Occipital lobe (tissue), 2 donors: Measurements from ENCODE around the gene KITLG. TPM values are rescaled to one million over a fixed set of nuclear protein-coding genes. Genes with fewer than 3 reads are reported as not detected.
"Not testable (repeated sequence)": the region's sequence is repeated elsewhere in the genome, so short reads cannot be mapped to it uniquely, and the experiment has no call there.

Source experiments
- DNase-seq: peaks from one replicate; lab custom pipeline; 2025; lab: John Stamatoyannopoulos, UW
- total RNA-seq: library from RNA; depleted of rRNA; stranded (reverse); fragments of >200 nt; gene quantifications from one replicate; pipeline ENCODE4 v1.2.3, GENCODE V29; 2014

The KITLG gene
- total RNA-seq, 1 donor from 2014 or later: 90.8 TPM

DNA sequence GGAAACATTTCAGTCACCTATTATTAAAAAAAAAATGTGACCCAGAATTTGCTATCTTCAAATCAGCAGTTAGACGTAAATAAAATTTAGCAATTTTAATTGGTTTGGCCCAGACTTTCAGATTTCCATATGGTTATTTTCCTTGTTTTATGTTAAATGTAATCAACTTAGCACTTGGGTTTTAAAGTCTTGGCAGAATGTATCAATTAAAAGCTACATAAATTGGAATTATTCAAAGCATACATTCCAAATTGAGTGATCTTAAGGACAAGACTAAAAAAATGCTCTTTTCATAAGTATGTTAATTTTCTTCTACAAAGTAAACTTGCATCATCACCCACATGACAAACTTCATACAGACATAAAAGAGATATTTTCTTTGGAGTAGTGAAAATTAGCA, 3.4 kb downstream of the KITLG start:
- no peak for DNase-seq

DNA sequence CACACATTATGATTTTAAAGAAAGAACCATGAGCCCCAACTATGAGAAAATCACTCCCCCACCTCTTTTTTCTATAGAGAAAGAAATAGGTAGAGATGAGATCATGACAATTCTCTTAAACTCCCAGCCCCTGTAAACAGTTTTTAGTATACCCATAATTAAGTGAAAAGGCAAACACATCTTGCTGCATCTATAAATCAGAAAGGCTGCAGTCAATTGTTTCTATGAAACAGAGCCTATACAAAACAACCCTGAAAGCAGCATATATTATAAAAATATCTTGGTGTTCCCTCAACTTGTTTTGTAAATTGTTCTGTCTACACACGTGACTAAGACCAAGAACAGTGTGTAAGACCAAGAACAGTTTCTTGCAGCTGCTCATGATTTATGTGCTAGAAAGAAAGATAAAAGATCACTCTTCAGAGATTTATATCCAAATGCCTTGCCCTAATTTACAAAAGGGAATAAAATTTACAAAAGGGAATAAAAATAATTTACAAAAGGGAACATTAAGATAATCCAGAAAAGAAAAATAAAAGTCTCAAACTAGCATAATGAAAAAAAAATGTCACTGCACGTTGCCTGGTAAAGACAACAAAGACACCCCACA, 4.8 kb downstream of the KITLG start:
- no peak for DNase-seq

DNA sequence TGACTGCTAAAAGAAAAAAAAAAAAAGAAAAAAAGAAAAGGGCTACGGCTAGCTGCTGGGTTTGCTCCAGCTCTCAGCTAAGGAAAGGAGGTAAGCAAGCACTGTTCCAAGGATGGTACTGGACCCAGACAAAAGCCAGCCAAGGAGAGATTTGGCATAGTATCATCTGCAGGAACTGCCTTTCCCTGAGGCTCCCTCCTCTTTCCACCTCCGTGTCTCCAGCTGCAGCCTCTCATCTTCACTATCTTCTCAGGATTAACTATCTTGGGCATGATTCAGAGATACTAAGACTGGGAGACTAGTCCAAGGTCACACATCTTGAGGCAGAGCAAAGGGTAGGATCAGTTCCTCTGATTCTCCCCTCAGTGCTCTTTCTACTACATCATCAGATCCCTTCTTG, 6.0 kb downstream of the KITLG start:
- DNase-seq: peak; percentile 27

DNA sequence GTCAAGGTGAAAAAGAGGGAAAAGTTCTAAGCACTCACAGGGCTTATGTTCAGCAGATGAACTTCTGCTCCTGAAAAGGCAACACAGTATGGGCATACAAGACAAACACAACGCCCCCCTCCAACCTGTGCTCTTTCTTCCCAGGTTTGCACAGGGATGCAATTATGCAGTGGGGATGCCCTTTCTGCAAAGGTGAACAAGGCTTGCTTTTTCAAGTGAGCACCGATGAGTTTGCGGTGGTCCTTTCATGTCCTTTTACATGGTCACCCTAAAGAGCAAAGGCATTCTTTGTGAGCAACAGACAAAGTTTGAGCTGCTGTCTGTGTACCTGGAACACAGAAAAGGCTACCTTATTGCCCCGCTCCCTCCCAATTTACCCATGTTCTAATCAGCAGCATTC, 6.7 kb downstream of the KITLG start:
- DNase-seq: no peak

DNA sequence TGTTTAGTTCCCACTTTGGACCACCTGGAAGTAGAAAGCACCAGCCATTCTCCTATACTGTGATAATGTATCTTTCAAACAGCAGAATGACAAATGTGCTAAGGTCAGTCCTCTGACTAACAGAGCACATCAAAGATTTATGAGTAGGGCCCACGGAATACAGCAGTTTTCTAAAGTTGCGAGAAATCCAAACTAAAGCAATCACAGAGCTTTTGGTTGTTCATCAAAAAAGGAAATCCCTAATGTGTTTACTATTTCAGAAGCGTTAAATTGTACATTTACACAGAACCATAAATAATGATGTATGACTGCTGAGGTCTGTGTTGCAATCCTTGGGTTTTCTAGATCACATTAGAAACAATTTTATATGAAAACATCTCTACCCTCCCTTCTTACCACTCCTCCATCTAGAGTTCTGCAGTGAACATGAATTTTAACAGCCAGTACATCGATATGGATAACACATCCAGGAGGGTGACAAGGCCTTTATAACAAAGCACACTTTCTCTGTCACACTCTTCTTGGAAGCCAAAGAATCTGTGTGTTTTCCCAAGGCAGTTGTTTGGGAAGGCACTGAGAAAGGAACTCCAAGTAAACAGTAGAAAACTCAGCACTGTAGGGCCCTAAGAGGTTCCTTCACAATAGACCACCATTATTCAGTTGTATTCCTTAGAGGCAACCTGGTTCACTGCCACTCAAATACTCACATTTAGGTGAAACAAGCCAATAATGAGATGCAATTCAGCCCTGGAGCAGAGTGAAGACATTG, 7.3 kb downstream of the KITLG start:
- no peak for DNase-seq

DNA sequence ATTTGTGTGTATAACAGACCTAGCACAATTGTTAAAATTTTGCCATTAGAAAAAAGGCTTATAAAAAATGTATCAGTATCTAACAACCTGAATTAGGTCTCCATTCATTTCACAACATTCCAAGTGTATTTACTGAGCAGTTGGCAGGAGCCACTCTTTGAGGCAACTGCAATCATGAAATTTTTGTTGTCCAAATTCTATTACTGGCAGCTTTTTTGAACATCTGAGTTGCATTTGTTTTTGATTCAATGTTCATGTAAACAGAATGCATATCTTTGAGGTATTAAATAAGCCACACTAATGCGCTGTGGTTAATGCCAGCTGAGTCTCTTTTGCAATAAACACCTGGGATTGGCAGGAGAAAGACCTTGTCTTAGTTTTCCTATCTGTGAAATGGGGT, 8.7 kb downstream of the KITLG start:
- DNase-seq: no peak

DNA sequence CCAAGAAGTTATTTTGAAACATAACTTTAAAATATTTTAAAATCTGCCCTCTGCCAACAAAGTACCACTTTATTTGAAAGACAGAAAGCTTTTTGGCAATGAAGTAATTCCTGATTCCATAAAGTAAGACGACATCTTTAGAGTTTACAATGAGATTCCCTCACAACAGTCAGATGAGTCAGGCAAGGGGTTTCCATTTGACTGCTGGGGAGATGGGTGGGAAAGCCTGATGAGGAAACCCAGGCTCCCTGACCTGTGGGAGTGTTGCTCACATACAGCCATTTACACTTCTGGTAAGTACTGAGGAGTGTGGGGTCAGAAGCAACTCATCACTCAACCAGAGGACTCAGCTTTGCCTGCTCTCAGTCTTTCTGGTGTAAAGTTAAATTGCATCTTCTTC, 10.2 kb downstream of the KITLG start:
- DNase-seq: no peak

DNA sequence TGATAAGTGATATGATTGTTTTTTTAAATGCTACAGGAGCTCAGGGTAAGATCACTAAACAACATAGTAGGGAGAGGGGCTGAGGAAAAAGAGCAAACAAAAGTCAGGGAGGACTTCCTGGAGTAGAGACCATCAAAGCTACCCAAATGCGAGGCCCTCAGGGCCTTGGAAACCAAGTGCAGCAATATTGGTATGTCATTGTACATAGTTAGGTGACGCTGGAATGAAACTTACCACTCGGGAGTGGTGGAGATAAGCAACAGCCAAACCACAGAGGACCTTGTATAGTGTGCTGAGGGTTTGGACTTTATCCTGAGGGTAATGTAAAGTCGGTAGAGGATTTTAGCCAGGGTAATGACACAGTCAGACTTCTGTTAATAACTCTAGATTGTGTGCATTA, 13.8 kb downstream of the KITLG start:
- no peak for DNase-seq

DNA sequence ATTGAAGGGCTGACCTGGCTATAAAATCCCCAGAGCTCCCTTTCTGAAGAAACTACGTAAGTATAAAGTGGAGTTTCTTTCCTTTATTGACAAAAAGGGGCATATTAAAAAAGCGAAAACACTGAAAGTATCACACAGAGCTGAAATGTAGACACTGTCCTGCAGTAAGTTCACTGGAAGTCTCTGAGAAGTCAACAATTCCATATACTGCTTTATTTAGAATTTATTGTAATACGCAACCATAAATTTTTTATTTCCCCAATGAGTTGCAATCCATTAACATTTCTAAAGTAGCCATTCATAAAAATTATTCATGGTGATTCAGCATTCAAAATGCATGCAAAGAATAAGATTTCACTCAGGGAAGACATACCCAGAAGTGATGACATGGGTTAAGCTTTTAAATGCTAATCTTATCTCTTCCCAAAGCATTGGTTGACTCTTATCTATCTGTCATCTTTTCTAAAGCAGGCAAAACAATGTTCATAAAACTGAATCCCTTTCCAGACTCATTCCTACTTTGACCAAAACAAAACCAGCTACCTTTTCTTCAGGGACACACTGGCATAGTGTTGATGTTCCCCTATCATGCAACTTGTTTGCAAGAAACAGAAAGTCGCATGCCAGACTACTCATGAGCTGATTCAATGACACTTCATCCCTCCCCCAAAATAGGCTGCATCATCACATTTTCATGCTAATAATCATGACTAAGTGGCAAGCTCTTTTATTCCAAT, 17.3 kb downstream of the KITLG start:
- no peak for DNase-seq

DNA sequence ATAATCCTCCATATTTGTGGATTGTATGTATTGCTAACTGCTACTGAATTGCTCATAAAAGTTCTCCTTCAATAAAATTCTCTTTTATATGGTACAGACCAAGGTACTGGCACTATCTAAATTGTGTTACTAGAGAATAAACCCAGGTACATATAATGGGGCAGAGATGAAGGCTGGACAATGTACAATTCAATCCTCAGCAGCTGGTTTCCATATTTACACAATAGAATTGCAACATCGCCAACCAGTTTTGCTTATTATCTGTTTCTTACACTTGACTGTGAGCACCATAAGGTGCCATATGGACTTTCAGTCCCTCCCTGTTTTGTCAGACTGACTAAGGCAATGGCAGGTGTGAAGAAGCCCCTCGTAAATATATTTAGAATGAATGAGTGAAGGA, 18.1 kb downstream of the KITLG start:
- DNase-seq: no peak

DNA sequence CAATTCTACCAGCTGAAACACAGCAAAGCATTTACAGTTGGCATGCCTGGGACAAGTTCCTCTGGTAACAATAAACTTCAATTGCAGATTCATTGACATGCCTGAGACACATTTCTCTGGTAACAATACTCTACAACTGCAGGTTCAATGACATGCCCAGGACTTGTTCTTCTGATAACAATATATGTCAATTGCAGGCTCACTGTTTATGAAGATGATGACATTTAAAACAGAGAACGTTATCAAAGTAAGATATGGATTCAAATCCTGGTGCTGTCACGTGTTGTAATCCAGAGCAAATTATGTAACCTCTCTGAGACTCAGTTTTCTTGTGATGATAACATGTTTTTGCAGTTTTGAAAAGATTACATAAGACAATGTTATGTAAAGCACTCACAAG, 20.5 kb downstream of the KITLG start:
- no peak for DNase-seq

DNA sequence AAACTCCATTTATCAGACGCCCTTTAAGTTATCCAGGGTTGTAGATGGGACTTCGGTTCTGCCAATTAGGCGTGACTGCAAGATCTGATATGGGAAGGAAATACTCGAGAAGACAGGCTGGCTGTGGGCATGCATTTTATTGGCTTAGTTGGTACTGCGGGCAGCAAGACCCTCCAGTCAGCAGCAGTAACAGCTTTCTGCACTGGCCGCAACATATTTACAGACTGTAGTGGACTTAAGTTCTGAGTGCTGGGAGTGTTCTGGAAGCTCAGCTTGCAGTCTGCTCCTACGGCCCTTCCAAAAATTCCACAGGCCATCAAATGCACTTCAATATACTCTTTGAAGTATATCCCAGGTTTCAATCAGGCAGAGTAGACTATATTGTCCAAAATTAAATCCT, 21.1 kb downstream of the KITLG start:
- DNase-seq: no peak

DNA sequence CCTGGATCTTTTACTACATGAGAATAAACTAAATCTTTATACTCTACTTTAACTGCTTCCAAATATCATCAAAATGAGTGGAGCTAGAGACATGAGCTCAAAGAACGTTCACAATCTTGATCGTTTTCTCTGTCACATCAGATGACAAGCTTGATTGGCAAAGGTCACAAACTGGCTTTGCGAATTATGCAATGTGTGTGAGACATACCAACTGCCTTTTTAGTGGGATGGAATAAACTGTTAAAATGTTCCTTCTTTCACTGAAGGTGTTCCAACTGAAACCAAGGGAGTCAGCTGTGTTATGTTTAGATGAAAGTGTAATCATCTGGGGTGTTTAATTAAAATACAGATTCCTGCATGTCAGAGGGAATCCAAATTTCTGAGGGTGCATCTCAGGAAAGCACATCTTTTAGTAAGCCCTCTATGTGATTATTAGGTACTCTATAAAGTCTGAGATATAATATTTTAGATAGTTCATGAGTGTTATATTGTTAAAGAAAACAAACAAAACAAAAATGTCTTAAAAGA, 21.9 kb downstream of the KITLG start:
- no peak for DNase-seq

DNA sequence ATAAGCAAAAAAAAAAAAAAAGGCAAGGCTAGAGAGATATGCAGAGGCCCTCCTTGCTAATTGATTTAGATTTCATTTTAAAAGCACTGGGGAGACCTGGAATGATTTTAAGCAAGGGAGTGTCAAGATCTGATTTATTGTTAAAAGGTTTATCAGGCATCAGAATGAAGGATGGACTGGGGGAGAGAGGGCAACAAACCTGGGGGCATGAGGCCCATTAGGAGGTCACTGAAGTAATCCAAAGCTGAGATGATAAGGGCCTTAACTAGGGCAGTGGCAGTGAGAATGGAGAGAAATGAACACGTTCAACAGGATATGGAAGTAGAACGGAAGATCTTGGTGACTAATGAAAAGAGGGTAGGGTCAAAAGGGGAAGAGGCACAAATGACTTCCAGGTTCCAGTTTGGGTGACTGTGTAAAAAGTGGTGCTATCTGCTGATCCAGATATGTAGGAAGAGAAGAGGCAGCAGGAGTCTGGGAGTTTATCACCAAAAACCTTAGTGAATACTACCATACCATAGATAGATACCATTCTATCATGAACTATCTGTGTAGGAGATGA, 24.0 kb downstream of the KITLG start:
- no peak for DNase-seq

DNA sequence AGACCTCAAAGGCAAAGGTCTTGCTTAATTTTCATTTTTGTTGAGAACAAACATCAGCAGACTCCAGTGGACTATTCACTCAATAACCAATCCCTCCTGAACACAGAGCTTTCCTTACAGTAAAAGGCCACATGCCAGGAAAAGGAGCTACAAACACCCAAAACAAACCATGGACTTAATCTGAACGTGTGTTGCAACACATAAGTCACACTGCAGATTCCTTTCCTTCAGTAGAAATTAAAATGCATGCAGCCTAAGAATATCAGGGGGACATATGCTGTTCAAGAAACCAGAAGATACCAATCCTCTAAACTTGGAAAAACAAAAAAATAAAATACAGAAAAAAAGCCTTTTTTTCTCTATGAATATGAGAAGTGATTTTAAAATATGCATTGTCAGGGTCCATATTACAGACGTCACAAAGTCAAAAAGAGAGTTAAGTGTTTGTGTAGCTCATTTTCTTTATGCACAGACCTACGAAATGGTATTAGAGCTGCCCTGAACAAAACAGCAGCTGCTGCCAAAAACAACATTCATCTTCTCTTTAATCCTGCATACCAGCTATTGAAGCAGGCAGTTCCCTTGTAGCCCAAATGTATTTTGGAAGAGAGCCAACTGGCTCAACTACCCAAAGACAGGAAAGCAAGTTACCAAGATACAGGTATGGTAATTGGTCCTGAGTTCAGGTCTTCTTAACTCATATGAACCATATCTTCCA, 26.2 kb downstream of the KITLG start:
- no peak for DNase-seq

DNA sequence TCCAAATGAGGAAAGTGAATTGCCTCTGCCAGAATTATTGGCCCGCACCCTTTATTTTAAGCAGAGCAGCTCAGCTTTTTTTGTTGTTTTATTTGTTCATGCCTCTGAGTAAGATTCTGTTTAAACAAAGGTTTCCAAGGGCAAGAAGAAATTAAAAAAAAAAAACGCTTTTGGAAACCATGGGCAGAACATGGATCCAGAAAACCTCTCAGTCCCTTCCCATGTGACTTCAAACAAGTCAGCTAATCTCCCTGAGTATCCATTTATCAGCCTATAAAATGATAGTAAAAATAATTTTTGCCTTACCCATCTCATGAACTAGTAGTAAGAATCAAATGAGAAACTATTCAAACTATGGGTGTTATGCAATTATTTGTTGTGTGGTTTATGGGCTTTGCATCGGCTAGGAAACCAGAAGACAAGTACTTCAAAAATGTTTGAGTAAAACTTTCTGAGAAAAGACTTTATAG, 27.6 kb downstream of the KITLG start:
- DNase-seq: no peak

DNA sequence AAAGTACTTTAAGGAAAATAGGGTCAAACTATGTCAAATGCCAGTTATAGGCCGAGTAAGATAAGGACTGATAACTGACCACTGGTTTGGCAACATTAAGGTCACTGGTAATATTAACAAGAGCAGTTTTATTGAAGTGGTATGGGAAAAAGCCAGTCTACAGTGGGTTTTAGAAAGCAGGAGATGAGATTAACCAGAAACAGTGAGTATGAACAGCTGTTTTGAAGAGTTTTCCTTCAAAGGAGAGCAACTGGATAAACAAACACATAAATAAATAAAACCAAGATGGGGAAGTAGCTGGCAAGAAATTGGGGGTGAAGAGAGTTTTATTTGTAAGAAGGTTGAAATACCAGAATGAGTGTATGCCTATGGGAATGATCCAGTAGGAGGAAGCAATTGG, 30.3 kb downstream of the KITLG start:
- no peak for DNase-seq

DNA sequence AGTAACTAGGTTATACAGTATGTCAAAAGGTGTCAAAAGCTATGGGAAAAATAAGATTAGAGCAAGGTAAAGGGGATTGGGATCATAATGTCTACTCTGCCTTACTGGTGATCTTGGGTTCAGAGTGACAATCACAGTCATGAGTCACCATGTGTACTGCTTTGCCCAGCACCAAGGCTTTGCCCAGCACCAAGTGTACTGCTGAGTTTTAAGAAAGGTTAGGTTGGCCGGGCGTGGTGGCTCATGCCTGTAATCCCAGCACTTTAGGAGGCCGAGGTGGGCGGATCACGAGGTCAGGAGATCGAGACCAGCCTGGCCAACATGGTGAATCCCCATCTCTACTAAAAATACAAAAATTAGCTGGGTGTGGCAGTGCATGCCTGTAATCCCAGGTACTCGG, 32.3 kb downstream of the KITLG start:
- not testable (repeated sequence) for DNase-seq

DNA sequence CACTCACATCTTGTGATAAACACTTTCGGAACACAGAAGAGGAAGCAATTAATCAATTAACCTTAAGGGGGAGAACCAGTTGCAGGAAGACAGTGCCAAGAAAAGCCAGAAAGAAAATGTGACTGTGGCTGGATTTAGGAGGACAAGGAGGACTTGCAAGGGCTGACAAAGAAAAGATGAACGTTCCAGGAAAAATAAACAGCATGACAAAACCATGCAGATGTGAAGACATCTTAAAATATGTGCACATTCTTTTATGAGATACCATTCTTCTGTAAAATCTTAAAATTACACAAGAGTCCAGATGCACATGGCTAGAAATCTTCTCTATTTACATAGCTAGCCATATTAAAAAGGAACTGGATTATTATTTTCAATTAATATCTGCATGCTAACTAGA, 33.4 kb downstream of the KITLG start:
- DNase-seq: no peak

DNA sequence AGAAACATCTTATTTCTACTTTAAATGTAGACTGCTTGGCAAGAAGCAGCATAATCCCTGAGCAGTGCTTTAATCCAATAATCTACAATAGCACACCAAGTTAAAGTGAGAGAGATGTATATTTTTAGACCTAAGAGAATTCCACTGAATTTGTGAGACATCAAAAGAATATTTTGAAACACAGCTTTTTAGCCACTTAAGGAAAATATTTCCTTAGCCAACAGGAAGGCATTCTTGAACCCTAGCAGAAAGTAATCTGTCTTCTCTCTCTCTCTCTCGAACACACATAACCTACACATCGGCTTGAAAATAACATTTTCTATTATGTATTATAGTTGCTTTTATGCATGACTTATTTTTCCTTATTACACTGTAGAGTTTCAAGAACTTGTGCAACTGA, 34.0 kb downstream of the KITLG start:
- DNase-seq: no peak
